Measurements from ENCODE around the gene ITSN2. TPM values are rescaled to one million over a fixed set of nuclear protein-coding genes. Genes with fewer than 3 reads are reported as not detected.

The ITSN2 gene
- total RNA-seq, 1 experiment from 2014 or later, result 19.8 TPM

DNA sequence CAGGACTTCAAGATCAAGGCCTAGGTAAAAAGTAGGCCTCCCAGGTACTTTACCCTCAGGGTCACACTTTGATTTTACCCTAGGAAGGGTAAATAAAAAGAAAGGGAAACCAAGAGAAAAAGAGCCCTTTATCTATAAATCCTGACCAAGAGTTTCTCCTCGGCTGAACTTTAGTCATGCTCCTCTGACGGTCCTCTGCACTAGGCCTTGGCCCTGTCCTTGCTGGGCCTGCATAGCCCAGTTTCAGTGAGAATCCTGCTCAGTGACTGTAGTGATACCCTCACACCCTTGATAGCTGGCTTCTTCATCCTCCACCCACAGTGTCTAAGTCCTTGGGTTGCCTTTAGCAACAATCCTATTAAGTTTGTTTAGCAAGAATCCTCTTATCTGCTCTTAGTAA, 20.5 kb upstream of the ITSN2 start:
- Mint-ChIP-seq H3K4me3 (no peak overlapping the region), H3K9me3 (no peaks in the 10 kb centered on the region), H3K4me1 (peaks cover 5% of the 10 kb centered on the region), H3K27ac (no peak overlapping the region), H3K36me3 (no peaks in the 10 kb centered on the region), H3K27me3 (ENCODE audit: low read depth) (no peaks in the 10 kb centered on the region)
- CTCF ChIA-PET, result no interaction called here
- no peak for ATAC-seq
- TF ChIP-seq CREM (CRISPR knock-in tag; IDR thresholded peaks at IDR 0.05) (no peak), NR3C1 (CRISPR knock-in tag; conservative IDR thresholded peaks at IDR 0.05; ENCODE audit: low read depth) (no peak), PRRX2 (CRISPR knock-in tag; IDR thresholded peaks at IDR 0.05) (no peak), RELA (CRISPR knock-in tag; IDR thresholded peaks at IDR 0.05; ENCODE audit: borderline replicate concordance) (no peak), FOXP1 (CRISPR knock-in tag; IDR thresholded peaks at IDR 0.05; ENCODE audit: borderline replicate concordance) (no peak)
- TF ChIP-seq, protein P1, sequence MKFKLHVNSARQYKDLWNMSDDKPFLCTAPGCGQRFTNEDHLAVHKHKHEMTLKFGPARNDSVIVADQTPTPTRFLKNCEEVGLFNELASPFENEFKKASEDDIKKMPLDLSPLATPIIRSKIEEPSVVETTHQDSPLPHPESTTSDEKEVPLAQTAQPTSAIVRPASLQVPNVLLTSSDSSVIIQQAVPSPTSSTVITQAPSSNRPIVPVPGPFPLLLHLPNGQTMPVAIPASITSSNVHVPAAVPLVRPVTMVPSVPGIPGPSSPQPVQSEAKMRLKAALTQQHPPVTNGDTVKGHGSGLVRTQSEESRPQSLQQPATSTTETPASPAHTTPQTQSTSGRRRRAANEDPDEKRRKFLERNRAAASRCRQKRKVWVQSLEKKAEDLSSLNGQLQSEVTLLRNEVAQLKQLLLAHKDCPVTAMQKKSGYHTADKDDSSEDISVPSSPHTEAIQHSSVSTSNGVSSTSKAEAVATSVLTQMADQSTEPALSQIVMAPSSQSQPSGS (CRISPR knock-in tag; IDR thresholded peaks at IDR 0.05; ENCODE audit: borderline replicate concordance, low read depth), result no peak
- TF ChIP-seq, protein P2, sequence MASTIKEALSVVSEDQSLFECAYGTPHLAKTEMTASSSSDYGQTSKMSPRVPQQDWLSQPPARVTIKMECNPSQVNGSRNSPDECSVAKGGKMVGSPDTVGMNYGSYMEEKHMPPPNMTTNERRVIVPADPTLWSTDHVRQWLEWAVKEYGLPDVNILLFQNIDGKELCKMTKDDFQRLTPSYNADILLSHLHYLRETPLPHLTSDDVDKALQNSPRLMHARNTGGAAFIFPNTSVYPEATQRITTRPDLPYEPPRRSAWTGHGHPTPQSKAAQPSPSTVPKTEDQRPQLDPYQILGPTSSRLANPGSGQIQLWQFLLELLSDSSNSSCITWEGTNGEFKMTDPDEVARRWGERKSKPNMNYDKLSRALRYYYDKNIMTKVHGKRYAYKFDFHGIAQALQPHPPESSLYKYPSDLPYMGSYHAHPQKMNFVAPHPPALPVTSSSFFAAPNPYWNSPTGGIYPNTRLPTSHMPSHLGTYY (CRISPR knock-in tag; IDR thresholded peaks at IDR 0.05), result no peak
- TF ChIP-seq, protein P3, sequence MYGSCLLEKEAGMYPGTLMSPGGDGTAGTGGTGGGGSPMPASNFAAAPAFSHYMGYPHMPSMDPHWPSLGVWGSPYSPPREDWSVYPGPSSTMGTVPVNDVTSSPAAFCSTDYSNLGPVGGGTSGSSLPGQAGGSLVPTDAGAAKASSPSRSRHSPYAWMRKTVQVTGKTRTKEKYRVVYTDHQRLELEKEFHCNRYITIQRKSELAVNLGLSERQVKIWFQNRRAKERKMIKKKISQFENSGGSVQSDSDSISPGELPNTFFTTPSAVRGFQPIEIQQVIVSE (CRISPR knock-in tag; IDR thresholded peaks at IDR 0.05; ENCODE audit: borderline replicate concordance), result no peak
- TF ChIP-seq, protein P4, sequence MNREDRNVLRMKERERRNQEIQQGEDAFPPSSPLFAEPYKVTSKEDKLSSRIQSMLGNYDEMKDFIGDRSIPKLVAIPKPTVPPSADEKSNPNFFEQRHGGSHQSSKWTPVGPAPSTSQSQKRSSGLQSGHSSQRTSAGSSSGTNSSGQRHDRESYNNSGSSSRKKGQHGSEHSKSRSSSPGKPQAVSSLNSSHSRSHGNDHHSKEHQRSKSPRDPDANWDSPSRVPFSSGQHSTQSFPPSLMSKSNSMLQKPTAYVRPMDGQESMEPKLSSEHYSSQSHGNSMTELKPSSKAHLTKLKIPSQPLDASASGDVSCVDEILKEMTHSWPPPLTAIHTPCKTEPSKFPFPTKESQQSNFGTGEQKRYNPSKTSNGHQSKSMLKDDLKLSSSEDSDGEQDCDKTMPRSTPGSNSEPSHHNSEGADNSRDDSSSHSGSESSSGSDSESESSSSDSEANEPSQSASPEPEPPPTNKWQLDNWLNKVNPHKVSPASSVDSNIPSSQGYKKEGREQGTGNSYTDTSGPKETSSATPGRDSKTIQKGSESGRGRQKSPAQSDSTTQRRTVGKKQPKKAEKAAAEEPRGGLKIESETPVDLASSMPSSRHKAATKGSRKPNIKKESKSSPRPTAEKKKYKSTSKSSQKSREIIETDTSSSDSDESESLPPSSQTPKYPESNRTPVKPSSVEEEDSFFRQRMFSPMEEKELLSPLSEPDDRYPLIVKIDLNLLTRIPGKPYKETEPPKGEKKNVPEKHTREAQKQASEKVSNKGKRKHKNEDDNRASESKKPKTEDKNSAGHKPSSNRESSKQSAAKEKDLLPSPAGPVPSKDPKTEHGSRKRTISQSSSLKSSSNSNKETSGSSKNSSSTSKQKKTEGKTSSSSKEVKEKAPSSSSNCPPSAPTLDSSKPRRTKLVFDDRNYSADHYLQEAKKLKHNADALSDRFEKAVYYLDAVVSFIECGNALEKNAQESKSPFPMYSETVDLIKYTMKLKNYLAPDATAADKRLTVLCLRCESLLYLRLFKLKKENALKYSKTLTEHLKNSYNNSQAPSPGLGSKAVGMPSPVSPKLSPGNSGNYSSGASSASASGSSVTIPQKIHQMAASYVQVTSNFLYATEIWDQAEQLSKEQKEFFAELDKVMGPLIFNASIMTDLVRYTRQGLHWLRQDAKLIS (CRISPR knock-in tag; IDR thresholded peaks at IDR 0.05; ENCODE audit: borderline replicate concordance), result no peak
- TF ChIP-seq, protein P5, sequence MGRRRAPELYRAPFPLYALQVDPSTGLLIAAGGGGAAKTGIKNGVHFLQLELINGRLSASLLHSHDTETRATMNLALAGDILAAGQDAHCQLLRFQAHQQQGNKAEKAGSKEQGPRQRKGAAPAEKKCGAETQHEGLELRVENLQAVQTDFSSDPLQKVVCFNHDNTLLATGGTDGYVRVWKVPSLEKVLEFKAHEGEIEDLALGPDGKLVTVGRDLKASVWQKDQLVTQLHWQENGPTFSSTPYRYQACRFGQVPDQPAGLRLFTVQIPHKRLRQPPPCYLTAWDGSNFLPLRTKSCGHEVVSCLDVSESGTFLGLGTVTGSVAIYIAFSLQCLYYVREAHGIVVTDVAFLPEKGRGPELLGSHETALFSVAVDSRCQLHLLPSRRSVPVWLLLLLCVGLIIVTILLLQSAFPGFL (CRISPR knock-in tag; IDR thresholded peaks at IDR 0.05; ENCODE audit: borderline replicate concordance), result no peak
- POLR2A ChIA-PET, result no interaction called here
- DNase-seq (ENCODE audit: low spot score), result no peak

DNA sequence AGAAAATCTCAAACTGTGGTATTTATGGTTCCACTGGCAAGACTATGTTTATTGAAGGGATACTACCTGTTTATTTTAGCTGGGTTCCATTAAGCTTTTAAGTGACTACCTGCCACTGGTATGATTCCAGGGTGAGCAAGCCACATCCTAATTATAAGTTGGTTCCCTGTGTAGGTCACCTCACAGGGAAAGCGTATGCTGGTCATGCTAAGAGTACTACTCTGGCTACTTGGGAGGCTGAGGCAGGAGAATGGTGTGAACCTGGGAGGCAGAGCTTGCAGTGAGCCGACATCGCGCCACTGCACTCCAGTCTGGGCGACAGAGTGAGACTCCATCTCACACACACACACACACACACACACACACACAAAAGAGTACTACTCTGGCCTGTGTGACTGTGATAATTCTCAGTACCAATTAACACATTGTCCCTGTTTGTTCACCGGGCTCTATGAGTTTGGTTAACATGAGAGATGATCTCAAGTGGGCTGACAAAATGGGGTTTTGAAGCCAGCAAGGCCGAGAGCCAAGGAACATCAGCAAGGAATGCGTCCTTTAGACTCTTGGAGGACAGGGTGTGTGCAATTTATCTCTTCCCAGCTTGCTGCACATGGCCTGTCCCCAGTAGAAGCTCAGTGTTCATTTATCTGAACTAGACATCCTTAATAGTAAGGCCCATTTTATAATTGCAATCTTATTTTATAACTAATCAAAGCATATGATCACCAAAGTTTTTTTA, 15.2 kb upstream of the ITSN2 start:
- H3K27ac Mint-ChIP-seq, result no peak overlapping the region
- H3K4me1 Mint-ChIP-seq, result no peaks in the 10 kb centered on the region
- no peaks in the 10 kb centered on the region for H3K9me3 Mint-ChIP-seq
- CTCF ChIA-PET, result no interaction called here
- H3K4me3 Mint-ChIP-seq, result no peak overlapping the region
- H3K36me3 Mint-ChIP-seq, result no peaks in the 10 kb centered on the region
- ATAC-seq (no peak), DNase-seq (ENCODE audit: low spot score) (no peak)
- H3K27me3 Mint-ChIP-seq (ENCODE audit: low read depth), result no peaks in the 10 kb centered on the region
- TF ChIP-seq ESRRA (CRISPR knock-in tag; IDR thresholded peaks at IDR 0.05; ENCODE audit: borderline replicate concordance) (no peak), NFYB (CRISPR knock-in tag; conservative IDR thresholded peaks at IDR 0.05; ENCODE audit: low read depth) (no peak), RELA (CRISPR knock-in tag; IDR thresholded peaks at IDR 0.05; ENCODE audit: borderline replicate concordance) (no peak), GTF2I (CRISPR knock-in tag; conservative IDR thresholded peaks at IDR 0.05) (no peak), ZNF219 (CRISPR knock-in tag; IDR thresholded peaks at IDR 0.05; ENCODE audit: borderline replicate concordance) (no peak), ZNF232 (CRISPR knock-in tag; IDR thresholded peaks at IDR 0.05) (no peak)
- TF ChIP-seq, protein P1 (CRISPR knock-in tag; IDR thresholded peaks at IDR 0.05; ENCODE audit: borderline replicate concordance, low read depth), result no peak
- POLR2A ChIA-PET, result no interaction called here

All from WTC11 (cell line).